Kidney epithelial cell (primary cell): ENCODE measurements around the gene ZNF521. TPM values are rescaled to one million over a fixed set of nuclear protein-coding genes. Genes with fewer than 3 reads are reported as not detected.

Experiments
- DNase-seq: peaks from one replicate; pipeline ENCODE4 v3.0.0-alpha.2; 2010; ENCODE audit warnings: low read depth
- H3K27me3 ChIP-seq: 2 replicates; pipeline ENCODE4 v1.6.0; 2011; ENCODE audit warnings: low read length; ENCODE audit not compliant: control insufficient read depth, insufficient read depth
- H3K36me3 ChIP-seq: 2 replicates; pipeline ENCODE4 v1.5.1; 2011; ENCODE audit warnings: low read length; ENCODE audit not compliant: control insufficient read depth, insufficient read depth
- H3K4me3 ChIP-seq: 2 replicates; pipeline ENCODE4 v1.5.1; 2011; ENCODE audit warnings: low read depth, mild to moderate bottlenecking, control low read depth, low read length
- total RNA-seq: library from RNA; depleted of rRNA; stranded (reverse); fragments of >200 nt; gene quantifications from 2 replicates; pipeline ENCODE4 v1.2.3, GENCODE V29; 2015
- TF ChIP-seq, protein P1 (sequence below): IDR thresholded peaks from 2 replicates; pipeline ENCODE4 v1.5.1; 2011; ENCODE audit warnings: mild to moderate bottlenecking, moderate library complexity, low read length, control low read depth, inconsistent platforms; ENCODE audit not compliant: insufficient read depth, poor library complexity, severe bottlenecking

The ZNF521 gene
- total RNA-seq, 1 donor from 2014 or later: 6.0 TPM

DNA sequence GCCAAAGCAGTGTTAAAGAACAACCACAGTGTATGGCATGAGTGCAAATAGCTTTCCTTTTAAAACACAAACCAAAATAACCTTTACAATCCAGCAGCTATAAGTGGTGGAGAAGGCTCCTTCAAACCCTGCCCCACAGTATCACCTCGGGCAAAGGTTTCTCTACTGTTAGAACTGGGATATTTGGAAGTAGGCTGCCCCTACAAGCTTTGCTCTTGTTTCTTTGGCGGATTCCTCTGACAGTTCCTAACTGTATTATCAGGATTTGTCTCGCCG is 214.8 kb downstream of the ZNF521 start:
- Histone ChIP-seq H3K36me3 (no peaks in the 10 kb centered on the region), H3K4me3 (no peak overlapping the region), H3K27me3 (no peaks in the 10 kb centered on the region)
- DNase-seq: no peak
- TF ChIP-seq, protein P1, sequence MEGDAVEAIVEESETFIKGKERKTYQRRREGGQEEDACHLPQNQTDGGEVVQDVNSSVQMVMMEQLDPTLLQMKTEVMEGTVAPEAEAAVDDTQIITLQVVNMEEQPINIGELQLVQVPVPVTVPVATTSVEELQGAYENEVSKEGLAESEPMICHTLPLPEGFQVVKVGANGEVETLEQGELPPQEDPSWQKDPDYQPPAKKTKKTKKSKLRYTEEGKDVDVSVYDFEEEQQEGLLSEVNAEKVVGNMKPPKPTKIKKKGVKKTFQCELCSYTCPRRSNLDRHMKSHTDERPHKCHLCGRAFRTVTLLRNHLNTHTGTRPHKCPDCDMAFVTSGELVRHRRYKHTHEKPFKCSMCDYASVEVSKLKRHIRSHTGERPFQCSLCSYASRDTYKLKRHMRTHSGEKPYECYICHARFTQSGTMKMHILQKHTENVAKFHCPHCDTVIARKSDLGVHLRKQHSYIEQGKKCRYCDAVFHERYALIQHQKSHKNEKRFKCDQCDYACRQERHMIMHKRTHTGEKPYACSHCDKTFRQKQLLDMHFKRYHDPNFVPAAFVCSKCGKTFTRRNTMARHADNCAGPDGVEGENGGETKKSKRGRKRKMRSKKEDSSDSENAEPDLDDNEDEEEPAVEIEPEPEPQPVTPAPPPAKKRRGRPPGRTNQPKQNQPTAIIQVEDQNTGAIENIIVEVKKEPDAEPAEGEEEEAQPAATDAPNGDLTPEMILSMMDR: no peak

DNA sequence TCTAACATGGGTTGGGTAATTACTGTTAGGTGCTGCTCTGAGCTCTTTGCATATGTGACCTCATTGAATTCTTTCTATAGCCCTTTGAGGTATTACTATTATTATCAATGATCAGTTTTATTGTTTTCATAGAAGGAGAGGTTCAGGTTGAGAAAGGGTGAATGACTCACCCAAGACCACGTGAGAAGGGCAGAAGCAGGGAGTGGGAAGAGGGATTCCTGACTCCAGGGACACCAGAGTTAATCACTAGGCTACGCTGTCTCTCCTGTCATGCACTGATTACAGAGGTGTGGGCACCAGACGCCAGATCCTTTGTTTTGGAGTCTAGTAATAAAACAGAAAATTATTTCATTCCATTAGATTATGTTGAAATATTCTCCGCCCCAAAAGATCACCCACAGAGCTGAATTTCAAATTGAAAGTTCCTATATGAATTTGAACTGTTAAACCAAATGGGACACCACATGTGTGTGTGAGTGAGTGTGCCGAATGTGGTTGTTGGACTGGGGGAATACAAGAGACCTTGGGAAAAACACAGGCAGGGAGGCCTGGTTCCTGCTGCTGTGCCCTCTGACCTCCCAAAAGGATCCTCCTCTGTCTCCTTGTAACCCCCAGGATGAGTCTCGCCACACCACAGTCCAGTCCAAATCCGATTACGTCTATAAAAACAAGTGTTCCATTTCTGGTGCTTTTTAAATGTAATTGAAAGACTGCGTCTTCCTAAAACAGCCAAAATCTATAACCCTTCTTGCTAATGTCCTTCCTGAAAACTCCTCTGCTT is 215.4 kb downstream of the ZNF521 start:
- no peak for DNase-seq
- TF ChIP-seq, protein P1: no peak
- no peak overlapping the region for H3K4me3 ChIP-seq
- no peaks in the 10 kb centered on the region for H3K27me3 ChIP-seq
- H3K36me3 ChIP-seq: no peaks in the 10 kb centered on the region

DNA sequence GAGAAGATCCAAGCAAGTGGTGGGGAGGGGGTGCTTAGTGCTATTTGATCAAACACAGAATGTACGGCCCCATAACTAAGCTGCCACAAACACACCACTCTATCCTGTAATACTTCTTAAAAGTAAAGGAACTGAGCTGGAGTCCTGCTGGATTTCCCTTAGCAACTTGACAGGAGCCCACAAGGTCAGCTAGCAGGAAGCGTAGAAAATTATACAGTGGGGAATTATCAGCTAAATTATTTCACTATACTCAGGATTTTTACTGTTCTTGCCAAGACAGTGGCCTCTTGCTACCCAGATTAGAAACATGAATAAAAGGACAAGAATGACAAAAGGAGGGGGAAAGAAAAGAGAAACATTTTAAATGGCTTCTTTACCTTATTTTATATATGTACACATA is 217.1 kb downstream of the ZNF521 start:
- H3K36me3 ChIP-seq: no peaks in the 10 kb centered on the region
- TF ChIP-seq, protein P1: no peak
- no peak overlapping the region for H3K4me3 ChIP-seq
- no peaks in the 10 kb centered on the region for H3K27me3 ChIP-seq
- DNase-seq: no peak

DNA sequence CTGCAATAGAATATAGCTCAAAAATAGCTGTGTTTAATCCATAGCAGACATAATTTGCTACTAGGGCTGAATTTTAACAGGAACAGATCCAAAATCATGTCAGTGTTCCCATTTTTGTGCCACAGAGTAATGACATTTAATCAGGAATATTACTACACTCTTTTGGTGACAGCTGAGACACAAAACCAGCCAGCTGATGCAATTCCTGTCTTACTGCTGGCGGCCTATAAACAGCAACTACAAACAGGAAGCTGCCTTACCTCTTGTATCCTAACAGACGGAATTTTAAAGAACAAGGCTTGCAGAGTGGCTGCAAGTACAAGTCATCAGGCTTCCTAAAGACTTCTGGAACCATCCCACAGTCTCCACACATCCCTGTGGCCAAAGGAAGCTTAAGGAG is 218.1 kb downstream of the ZNF521 start:
- TF ChIP-seq, protein P1: no peak
- DNase-seq: no peak
- Histone ChIP-seq H3K36me3 (no peaks in the 10 kb centered on the region), H3K27me3 (no peaks in the 10 kb centered on the region), H3K4me3 (no peak overlapping the region)

DNA sequence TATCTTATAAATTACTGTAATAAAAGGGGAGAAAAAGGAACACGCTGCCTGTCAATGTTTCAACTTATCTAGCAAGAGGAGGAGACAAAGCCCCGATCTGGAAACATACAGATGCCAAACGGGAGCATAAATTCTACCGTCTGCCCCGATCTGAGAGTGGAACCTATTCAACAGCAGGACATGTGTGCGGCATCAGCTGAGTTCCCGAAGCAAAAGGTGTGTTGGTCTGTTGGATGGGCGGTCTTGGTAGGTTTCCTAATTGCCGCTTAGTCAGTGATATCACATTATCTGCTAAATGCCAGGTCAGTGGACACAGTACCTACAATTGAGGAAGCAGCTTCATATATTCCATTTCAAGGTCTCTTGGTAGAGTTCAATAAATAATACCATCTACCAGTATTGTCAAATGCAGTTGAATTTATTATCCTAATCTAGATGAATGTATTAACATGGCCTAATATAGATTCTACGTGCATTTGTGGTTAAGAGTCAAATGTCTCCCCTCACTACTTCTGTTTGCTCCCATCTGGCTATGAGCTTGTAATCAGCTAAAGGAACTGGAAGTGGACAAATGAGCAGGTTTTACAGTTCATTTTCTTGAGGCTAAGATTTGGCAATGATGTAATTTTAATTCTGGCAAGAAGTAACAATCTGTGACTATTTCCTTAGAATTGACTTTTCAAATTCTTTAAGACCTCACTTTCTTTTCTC is 219.0 kb downstream of the ZNF521 start:
- Histone ChIP-seq H3K4me3 (no peak overlapping the region), H3K27me3 (no peaks in the 10 kb centered on the region), H3K36me3 (no peaks in the 10 kb centered on the region)
- DNase-seq: no peak
- TF ChIP-seq, protein P1: no peak
